NB4 (cell line): ENCODE data around the gene RAB14.
A peak's percentile ranks its signal among the peaks of the same experiment; 100 is the strongest.

Experiments used
- DNase-seq: peaks from one replicate; pipeline ENCODE4 v3.0.0; 2010; ENCODE audit warnings: low read depth
- H3K4me3 ChIP-seq: one replicate; pipeline ENCODE4 v1.5.1; 2011; ENCODE audit warnings: mild to moderate bottlenecking, low read depth, low read length, moderate library complexity
- CTCF ChIP-seq: IDR thresholded peaks from one replicate; pipeline ENCODE4 v1.5.1; 2012; ENCODE audit warnings: low read depth, low read length
- MAX ChIP-seq: IDR thresholded peaks from 2 replicates; pipeline ENCODE4 v1.6.1; 2011; ENCODE audit warnings: low read depth, low read length
- MYC ChIP-seq: IDR thresholded peaks from 2 replicates; pipeline ENCODE4 v1.6.1; 2011; ENCODE audit warnings: low read depth, low read length
- POLR2A ChIP-seq: IDR thresholded peaks from 2 replicates; pipeline ENCODE4 v1.6.1; 2011; ENCODE audit warnings: mild to moderate bottlenecking; ENCODE audit not compliant: insufficient read length; ENCODE audit errors: extremely low read depth

The RAB14 gene

DNA sequence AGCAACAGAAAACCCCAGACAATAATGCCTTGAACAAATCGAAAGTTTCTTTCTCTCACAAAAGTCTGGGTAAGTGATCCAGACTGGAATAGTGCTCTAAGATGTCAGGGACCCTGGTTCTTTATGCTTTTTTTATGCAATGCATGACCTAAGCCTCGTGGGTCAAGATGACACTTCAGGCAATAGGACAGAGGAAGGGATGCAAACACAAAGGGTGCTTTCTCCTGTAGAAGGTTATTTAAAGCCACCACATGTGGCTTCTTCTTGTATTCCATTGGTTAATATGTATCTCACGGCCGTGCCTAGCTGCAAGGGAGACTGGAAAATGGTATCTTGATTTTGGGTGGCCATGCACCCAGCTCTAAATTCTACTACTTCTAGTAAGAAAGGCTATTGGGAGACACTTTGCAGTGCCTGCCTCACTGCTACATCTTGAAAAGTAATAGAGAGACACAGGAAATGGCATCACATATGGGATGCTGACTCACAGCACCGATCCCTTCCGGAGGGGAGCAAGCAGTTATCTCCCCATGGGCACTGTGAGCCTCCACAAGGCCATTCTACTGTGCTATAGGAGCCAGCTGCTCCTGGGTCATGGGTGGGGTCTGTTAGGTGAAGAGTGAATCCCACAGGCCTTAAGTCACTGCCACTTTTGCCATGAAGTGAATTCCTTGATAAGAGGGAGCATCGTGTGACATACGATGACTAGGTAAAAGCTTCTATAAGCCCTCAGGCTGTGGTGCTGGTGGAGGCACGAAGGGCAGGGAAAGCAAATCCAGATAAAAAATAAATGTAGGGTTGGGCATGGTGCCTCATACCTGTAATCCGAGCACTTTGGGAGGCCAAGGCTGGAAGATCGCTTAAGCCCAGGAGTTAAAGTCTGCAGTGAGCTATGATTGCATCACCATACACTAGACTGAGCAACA, 32.5 kb upstream of the RAB14 start:
- peak overlapping the region; percentile 27 for H3K4me3 ChIP-seq
- DNase-seq, result peak; percentile 96
- TF ChIP-seq MAX (peak; percentile 42; the same call in 1 of the 2 replicates), CTCF (no peak), MYC (peak; percentile 38), POLR2A (peak; percentile 50)

DNA sequence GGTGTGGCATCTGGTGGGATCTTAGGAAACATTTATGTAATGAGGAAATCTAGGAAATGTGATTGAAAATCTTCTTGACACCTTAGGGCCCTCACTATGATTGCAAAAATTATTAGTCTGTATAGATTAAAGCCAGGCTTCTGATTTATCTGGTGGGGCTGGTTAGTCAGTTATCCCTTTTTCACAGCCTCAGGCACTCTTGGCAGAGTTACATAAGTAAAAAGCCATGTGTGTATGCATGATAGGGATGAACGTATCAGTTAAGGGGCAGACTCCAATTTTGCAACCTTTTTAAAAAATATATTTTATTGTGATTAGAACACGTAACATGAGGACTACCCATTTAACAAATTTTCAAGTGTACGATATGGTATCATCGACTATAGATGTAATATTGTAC, 30.6 kb upstream of the RAB14 start:
- TF ChIP-seq MYC, result no peak
- TF ChIP-seq POLR2A, result no peak
- TF ChIP-seq MAX, result no peak
- TF ChIP-seq CTCF, result no peak
- no peak for DNase-seq
- H3K4me3 ChIP-seq, result no peak overlapping the region

- no peak for TF ChIP-seq MAX
- TF ChIP-seq CTCF, result no peak
- TF ChIP-seq POLR2A, result no peak
- no peak for TF ChIP-seq MYC
- no peak overlapping the region for H3K4me3 ChIP-seq
- no peak for DNase-seq
Observed at GRCh38 chr9:121230256-121230655, 28.6 kb upstream of the RAB14 start.

GRCh38 chr9:121227862-121228261, 26.2 kb upstream of the RAB14 start:
- no peak overlapping the region for H3K4me3 ChIP-seq
- TF ChIP-seq CTCF, result no peak
- no peak for TF ChIP-seq MYC
- no peak for TF ChIP-seq POLR2A
- TF ChIP-seq MAX, result no peak
- DNase-seq, result no peak

- no peak for DNase-seq
- no peak for TF ChIP-seq CTCF
- no peak for TF ChIP-seq MAX
- TF ChIP-seq POLR2A, result no peak
- TF ChIP-seq MYC, result no peak
- no peak overlapping the region for H3K4me3 ChIP-seq
Observed at GRCh38 chr9:121226175-121226574, 24.5 kb upstream of the RAB14 start.
